HG03025 (cell line): ENCODE results near the gene TFEB.
"Not testable (repeated sequence)": the region's sequence is repeated elsewhere in the genome, so short reads cannot be mapped to it uniquely, and the experiment has no call there.

ENCODE experiments used
- ATAC-seq: cut with Tn5 transposase; IDR thresholded peaks from one replicate; pipeline ENCODE4 v1.9.1; 2021; ENCODE audit warnings: mild to moderate bottlenecking, moderate library complexity; ENCODE audit not compliant: unreplicated experiment, low FRiP score

TFEB gene

DNA sequence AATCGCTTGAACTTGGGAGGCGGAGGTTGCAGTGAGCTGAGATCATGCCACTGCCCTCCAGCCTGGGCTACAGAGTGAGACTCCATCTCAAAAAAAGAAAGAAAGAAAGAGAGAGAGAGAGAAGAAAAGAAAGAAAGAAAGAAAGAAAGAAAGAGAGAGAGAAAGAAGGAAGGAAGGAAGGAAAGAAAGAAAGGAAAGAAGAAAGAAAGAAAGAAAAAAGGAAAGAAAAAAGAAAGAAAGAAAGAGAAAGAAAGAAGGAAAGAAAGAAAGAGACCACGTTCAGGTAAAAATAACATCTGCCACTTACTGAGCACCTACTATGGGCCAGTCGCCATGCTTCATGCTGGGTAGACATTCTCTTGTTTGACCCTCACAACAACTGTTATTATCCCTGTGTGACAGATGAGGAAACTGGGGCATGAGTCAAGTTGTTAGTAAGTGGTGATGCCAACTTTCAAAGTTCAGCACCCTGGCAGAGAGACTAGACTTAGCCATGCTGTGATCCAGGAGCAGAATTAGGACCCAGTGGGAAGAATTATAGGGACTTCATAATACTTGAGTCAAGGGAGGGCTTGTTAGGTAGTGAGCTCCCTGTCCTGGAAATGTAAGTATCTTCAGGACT is 30.7 kb upstream of the TFEB start:
- ATAC-seq, result not testable (repeated sequence)

DNA sequence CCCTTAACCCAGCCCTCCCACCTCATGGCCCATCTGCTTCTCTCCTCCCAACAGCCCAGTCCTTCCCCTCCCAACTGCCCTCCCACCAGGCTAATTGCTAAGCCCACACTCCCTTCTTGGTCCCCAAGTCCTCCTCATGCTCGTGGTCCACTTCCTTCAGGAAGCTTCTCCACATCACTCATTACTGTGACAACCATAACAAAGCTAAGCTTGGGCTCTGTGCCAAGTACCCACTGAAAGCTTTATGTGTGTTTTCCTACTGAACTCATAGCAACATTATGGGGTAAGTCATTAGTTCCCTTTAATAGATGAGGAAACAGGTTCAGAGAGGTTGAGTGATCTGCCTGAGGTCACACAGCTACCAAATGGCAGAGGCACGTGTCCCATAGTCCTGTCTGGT is 28.1 kb upstream of the TFEB start:
- no peak for ATAC-seq

DNA sequence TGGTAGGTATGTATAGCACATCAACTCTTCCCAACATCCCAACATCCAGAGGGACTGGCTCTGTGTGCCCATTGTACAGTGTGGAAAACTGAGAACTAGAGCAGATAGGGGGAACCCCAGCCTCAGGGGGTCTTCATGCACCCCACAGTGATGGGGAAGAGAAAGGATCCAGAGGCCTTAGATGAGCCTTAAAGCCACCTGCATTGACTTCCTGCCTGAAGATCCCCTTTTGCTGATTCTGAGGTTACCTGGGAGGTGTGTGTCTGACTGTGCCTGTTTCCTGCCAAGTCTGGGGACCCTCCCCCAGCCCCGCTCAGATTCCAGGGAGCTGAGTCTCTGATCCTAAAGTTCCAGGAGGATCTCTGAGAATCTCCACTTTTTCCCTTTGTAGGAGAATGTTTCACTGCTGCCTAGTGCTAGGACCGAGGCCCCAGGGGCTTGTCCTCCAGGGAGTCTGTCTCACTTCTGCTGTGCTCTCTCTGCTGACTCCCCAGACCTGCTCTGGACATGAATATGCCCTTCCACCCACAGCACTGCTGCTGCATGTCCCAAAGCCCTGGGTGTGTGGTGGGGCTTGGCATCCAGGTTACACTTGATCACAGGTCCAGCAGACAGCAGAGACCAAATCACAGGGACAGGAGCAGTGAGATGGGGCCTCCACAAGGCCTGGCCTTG is 24.6 kb upstream of the TFEB start:
- ATAC-seq, result no peak

DNA sequence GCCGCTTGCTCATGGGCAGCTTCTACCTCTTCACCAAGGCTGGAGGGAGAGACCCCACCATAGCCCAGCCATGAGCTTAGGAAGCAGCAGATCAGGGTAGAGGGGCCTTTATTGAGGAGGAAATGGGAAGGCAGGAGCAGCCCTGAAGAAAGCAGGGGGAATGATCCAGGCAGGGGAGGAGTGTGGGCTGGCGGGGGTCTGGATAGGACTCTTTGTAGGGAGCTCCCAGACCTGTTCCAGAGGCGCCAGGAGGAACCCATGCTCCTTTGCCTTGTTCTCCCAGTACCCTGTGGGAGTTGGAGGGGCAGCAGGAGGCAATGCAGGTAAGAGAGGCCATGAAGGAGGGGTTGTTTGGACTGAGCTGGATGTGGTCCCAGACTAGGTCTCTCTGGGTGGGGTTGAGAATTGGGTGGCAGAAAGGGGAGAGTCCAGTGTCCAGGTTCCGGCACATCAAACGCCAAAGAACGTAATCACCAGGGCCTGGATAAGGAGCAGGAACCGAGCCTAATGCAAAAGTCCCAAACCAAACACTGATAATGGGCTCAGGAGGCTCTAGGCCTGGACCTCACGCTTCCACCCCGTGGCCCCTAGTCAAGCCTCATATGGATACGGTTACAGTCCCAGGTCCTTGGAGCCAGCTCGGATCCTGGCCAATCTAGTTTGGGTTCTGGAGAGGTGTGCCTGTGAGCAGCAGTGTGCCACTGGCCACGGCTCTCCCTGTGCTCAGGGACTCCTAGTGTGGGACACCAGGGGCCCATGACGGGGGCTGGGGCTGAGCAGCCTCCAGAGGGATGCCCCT is 23.9 kb upstream of the TFEB start:
- ATAC-seq, result no peak

DNA sequence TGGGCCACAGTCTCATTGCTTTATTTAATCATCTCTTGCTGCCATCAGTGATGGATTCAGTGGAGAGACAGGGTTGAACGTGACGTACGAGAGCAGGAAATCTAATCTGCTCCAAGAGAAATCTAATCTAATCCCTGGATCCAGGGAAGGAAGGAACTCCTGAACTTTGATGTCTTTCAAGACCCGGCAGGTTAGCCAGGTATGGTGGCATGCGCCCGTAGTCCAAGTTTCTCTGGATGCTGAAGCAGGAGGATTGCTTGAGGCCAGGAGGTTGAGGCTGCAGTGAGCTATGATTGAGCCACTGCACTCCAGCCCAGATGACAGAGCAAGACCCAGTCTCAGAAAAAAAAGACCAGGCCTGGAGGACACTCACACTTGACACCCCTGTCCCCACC is 23.2 kb upstream of the TFEB start:
- ATAC-seq, result no peak

DNA sequence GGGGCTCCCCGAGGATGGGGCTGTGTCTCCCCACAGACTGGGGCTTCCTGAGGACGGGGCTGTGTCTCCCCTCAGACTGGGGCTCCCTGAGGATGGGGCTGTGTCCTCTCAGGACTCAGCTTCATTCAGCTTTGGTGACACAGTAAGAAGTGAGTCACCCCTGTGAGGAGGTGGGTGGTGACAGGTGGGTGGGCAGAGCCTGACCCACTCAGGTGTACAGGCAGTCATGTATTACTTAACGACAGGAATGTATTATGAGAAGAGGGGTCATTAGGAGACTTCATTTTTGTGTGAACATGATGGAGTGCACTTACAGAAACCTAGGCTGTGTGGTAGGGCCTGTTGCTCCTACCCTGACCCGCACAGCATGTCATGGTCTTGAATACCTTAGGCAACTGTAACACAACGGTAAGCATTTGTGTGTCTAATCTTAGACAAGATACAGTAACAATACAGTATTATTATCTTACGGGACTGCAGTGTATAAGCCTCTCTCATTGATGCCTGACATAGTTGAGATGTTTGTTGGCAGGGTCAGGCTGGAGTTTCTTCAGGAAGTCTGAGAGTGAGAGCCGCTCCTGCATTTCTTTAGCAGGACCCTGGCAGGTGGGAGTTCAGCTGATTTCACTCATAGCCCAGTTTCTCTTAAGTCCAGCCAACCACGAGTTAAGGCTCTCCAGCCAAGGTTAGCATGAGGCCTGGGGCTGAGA is 22.7 kb upstream of the TFEB start:
- no peak for ATAC-seq

DNA sequence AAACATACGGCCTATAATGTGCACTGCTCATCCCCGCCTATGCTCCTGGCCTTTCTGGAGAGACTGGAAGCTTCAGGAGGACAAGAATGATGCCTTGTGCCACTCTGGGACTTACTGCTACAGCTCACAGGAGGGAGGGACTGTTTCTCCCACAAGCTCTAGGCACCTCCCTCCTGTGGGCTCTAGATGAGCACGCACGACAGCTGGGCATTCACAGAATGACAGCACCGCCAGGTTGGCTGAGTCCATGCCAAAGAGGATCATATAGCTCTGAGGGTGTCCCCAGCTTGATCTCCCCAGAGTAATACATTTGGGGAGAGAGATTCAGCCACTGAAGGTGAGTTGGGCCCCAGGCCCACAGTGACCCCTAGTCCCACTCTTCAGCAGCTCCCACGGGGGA is 21.9 kb upstream of the TFEB start:
- ATAC-seq, result no peak

DNA sequence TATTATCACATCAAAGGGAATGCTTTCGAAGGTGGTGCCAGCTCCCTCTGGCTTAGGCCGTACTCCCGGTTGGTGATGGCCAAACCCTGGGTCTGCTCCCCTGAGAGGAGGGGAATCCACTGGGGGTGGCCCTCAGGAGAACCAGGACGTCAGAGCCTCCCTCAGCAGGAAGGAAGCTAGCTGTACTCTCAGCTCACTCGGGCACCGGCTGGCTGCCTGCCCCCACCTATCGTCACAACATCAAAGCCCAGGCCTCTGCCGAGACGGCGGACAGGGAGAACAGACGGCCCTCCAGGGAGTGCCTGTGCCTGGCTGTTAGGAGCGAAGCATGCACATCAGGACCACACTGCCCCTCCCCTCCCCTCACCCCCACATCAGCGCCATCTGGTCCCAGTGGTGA is 20.9 kb upstream of the TFEB start:
- no peak for ATAC-seq

DNA sequence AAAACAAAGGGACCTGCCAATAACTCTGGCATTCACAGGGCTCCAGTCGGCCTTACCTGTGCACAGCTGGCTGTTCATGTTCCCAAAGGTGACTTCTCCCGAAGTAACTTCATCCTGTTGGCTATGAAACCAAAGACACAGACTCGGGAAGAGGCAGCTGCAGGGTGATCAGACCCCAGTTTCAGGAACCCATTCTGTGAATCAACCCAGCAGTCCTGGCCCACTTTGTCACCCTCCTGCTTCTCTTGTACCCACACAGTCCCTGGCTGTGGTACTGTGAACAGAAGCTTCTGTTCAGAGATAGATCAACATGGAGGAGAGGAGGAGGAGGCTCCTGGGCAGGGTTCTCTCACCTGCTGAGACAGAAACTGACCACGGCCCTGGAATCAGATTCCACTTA is 20.5 kb upstream of the TFEB start:
- ATAC-seq, result no peak

DNA sequence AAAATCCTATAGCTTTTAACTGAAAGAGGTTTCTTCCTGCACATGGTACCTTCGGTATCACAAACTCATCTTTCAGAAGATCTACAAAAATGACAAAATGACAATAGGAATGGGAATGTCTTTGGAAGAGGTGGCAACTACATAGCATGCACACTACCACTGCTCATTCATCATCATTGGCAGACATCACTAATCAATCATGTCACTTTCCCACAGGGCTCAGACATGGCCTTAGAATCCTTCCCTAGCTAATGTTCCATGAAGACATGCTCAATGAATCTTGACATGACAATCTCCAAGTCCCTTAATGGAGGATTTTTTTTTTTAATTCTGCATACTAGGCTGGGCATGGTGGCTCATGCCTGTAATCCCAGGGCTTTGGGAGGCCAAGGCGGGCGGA is 15.0 kb upstream of the TFEB start:
- no peak for ATAC-seq

DNA sequence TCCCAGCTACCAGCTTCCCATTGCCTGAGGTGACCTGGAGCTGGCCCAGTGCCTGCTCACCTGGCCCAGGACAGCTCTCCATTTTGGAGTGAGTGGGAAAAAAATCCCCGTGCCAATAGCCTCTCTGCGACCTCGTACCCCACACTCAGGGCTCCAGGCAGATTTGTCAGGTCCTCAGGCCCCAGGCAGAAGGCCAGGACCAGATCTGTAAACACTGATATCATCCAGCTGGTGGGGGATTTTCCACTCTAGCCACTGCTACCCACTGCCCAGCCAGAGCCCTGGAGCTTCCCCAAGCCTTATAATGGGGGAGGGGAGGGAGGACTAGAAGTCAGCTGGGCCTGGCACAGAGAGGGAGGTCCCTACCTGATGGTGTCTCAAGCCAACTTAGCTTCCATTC is 13.1 kb upstream of the TFEB start:
- ATAC-seq, result no peak

DNA sequence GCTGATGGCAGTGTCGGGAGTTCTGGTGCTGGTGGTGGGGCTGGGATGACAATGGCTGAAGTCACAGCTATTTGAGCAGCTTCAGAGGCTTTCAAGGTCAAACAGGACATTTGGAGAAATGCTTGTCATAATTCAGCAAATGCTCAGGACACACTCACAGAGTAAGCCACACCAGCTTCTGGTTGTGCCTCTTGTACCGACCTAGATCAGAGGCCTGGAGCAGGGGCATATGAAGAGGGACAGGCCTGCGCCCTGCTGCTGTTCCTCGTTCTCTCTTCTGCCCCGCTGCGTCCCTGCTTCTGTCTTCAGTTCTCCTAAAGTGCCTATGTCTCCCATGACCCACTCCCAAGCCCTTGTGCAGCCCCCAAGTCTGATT is 12.7 kb upstream of the TFEB start:
- no peak for ATAC-seq

DNA sequence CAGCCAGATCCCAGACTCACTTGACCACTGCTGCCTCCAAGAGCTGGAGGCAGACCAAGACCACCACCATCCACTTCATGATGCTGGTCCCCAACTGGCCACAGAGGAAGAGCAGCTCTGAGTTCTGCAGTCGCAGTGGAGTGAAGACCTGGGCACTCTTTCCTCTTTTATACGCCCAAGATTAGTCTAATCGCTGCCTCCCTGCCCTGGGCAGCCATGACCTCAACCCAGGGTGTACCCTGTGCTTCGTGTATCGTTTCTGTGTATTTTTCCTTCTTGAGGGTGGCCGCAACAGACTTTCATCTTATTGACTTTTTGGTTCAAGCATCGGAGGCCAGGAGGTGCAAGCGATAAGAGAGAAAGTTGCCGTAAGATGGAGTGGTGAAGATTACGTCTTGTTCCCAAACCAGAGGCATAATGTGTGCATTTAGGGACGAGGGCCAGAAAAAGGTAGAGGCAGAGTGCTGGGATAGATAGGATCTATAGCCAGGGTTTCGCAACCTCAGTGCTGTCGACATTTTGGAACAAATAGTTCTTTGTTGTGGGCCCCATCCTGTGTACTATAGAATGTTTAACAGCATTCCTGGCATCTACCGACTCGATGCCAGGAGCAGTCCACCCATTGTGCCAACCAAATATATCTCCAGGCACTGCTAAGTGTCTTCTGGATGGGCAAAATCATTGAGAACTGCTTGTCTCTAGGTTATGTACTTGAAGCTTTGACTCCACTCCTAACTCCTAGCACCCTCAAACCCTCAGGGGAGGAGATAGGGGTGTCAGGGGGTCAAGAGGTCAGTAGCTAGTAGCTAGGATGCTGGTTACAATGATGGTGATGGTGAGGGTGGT is 12.1 kb upstream of the TFEB start, which contains the start of gene PGC:
PGC (minus strand) TSS at position 142 of the 846 bp plus-strand sequence; CDS start at position 79, 63 bp downstream.
- ATAC-seq, result no peak

DNA sequence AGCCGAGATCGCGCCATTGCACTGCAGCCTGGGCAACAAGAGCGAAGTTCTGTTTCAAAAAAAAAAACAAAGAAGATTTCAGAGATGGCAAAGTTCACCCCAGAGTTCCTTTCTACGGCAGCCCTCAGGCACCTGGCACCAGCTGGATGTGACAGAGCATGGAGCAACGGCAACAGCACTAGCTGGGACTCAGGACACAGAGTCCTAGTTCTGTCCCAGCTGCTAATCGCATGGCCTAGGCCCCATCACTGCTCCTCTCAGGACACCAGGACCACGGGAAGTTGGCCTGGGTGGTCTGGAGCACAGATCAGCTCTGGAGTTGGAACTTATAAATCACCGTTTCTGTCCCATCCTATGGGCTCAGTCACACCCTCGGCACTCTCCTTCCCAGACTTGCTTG is 10.7 kb upstream of the TFEB start:
- no peak for ATAC-seq

DNA sequence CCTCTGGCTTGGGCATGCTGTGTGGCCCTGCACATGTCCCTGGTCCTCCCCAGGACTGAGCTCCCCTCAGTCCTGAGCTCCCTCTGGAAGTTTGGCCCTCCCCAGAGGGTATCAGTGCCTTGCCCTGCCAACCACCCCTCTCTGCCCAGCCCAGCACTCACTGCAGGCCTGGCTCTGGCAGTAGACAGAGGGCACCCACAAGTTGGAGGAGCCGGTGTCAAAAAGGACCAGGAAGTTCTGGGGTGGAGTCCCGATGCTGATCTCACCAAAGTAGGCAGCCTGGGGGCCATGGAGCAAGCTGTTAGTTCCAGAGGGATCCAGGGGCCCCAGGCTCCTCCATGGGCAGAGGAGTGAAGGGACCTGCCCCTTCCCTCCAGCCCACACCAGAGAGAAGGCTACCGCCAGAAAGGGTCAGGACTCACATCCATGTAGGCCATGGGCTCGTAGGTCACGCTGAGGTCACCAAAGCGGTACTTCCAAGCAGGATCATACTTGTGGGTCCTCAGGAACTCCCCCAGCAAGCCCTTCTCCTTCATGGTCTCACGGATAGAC is 8.9 kb upstream of the TFEB start:
- ATAC-seq, result no peak

DNA sequence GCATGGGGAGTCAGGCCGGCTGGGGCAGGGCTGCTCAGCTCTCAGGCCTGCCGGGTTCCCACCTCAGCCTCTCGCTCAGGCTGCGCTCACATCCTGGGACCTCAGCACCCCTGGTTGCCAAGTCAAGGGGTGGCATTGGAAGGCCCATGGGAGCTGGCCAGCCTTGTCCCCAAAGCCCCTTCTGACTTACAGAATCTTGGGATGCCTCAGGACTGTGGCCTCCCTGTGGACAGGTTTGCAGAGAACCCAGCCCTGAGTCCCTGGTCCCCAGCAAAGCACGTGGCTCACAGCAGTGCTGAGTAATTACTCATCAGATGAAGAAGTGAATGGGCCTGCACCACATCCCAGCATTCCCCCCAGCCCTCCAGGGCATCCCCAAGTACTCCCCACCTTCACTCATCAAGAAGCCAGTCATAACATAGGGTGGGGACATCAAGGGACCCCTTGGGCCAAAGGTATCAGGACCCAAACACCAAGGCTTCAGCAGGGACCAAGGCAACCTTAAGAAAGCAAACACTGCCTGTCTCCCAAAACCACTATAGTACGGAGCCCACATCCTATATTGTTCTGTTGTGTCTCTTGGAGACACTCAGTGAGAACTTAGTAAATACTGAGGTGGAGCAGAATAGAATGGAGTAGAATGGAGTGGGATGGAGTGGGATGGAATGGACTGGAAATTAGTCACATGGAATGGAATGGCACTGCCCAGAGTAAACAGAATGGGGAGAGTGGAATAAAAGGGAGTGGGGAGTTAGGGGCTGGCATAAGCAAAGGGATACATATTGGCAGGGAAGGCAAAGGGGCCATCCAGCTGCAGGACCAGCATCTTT is 8.2 kb upstream of the TFEB start:
- no peak for ATAC-seq

DNA sequence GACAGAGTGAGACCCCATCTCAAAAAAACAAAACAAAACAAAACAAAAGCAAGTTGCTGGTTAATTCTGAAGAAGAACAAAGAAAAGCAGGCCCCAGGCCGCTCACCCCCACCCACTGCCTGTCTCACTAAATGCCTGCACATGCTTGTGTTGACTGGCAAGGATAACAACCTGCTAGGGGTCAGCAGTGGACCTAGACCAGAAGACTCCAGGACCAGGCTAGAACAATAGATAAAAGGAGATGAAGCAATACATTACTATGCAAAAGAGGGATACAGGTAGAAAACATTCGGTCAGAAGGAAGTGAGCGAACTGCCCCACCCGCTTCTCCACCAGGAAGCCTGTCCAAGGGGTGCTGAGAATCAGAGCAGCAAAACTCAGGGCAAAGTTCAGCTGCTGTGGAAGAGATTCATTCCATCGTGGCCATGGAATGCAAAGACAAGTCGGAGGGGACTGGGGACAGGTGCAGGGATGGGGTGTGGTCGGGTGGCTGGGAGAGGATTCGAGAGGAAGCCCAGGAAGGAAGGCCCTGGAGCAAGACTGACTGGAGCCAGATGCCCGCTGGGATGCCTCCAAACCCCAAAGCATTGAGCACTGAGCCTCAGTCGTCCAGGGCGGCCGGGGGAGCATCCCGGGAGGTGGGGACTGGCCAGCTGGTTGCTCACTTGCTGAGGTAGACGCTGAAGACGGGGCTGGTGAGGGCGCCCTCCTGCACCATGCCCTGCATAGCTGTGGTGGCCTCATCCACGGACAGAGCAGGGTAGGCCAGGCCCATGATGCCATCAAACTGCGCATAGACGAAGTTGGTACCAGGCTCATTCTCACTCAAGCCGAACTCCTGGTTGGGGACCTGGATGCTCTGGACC is 6.5 kb upstream of the TFEB start:
- no peak for ATAC-seq
